ENCODE results near the gene LMNTD1.
"Not testable (repeated sequence)": the region's sequence is repeated elsewhere in the genome, so short reads cannot be mapped to it uniquely, and the experiment has no call there.

LMNTD1 gene

DNA sequence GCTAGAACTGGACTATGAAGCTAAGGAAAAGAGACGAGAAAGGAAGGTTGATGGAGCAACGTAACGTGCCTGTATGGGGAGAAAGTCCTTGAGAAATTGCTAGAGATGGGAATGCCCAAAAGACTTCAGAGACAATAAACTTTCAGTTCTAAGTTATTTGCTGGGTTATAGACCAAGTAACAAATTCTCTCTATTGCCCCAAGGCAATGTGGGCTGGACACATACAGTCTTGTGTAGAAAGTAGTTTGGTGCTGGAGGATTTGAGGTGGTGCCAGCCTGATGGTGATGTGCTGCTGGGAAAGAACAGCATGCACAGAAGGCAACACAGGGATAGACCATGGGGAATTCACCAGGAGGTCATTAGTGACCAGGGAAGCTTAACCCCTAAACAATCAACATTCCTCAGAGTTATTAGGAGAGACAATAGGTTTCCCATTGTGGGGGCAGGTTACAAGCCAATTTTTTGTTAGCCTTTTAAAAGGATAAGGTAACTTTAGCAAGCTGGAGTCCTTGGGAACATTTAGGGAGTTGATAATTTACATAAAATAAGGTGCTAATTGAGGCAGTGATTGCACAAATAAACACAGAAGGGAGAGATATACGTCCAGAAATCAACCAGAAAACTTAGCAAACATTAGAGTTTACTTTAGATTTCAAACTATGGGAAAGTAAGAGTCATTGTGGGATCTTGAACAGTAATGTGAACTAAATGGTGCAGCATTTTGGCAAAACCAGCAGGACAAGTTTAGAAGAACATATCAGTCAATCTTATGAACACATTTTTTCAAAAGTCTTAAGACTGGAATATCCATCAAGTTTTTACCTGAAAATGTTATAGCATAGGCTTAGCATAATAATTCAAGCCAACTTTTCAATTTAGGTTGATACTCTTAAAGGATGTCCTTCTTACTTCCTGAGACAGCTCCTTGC is 61.4 kb downstream of the LMNTD1 start:
- no peak for DNase-seq (ENCODE audit: low read depth, low spot score)

DNA sequence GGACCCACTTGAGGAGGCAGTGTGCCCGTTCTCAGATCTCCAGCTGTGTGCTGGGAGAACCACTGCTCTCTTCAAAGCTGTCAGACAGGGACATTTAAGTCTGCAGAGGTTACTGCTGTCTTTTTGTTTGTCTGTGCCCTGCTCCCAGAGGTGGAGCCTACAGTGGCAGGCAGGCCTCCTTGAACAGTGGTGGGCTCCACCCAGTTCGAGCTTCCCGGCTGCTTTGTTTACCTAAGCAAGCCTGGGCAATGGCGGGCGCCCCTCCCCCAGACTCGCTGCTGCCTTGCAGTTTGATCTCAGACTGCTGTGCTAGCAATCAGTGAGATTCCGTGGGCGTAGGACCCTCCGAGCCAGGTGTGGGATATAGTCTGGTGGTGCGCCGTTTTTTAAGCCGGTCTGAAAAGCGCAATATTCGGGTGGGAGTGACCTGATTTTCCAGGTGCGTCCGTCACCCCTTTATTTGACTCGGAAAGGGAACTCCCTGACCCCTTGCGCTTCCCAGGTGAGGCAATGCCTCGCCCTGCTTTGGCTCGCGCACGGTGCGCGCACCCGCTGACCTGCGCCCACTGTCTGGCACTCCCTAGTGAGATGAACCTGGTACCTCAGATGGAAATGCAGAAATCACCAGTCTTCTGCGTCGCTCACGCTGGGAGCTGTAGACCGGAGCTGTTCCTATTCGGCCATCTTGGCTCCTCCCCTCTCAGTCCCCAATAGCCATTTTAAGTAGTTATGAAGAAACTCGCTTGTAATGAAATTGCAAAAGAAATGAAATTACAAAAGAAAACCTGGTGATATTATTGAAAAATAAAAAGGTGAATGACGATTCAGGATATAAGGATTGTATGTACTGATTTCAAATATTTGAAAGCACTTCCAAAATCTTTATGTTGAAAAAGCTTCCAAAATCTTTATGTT is 63.9 kb downstream of the LMNTD1 start:
- DNase-seq (ENCODE audit: low read depth, low spot score): not testable (repeated sequence)

DNA sequence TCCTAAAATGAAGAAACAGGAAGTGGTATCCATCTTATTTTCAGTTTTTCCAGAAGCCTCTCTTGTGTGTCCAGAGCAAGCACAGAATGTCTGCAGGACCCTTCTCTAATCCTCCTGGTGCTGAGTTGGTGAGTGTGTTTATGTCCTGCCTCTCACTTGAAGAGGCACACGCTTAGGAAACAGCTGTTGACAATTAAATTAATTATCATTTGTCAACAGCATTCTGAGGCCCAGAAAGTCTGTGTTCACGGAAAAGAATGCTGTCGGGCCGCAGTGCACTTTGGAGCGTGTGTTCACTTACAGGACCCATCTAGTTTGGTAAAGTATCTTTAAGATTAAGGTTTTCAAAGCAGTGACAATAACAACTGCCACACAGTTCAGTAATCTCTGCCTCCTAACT is 70.5 kb downstream of the LMNTD1 start:
- DNase-seq (ENCODE audit: low read depth, low spot score): no peak

DNA sequence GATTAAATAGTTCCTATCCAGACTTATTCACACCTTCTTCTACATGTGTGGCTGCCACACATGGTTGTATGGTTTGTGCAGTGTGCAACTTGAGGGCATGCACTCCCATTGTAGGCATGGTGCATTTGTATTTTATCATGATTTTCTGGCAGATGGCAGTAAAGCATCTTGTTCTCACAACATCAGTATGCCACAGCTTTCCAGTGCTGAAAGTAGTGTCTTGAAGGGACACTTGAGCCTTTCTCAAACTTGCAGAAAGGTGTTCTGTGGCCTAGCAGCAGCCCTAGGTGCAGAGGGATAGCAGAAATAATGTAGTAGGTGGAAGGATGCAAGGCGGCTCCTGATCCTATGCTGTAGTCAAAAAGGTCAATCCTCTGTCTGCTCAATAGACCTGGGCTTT is 72.9 kb downstream of the LMNTD1 start:
- DNase-seq (ENCODE audit: low read depth, low spot score): no peak

DNA sequence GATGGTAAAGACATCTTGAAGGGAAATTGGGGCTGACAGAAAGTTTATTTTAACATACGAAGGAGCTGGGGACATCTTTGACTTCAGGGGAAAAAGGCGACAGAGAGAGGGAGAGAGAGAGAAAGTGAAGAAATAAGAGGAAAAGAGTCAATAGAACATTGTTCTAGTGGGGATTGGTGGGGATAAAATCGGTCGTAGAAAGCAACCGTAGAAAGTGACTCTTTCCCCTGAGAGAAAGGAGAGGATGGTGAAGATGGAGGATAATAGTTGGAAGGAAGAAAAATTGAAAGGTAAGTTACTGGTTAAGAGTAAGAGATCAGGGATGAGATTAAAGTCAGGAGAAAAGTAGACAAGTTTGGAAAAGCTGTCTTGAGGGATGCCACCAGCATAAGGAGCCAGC is 75.9 kb downstream of the LMNTD1 start:
- DNase-seq (ENCODE audit: low read depth, low spot score): no peak

DNA sequence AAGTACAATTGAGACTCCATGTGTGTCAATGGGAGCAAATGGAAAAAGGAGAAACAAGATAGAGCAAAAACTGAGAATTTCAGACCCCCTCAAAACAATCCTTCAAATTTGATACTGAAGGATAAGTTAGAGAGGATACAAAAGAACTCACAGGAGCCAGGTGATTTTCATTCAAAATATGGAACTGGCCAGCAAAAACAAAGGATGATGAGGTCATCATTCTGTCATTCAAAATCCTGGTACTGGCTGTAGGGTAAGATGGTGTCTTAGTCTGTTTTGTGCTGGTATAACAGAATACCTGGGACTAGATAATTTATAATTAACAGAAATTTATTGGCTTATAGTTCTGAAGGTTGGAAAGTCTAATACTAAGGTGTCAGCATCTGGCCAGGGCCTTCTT is 80.6 kb downstream of the LMNTD1 start:
- DNase-seq (ENCODE audit: low read depth, low spot score): no peak

DNA sequence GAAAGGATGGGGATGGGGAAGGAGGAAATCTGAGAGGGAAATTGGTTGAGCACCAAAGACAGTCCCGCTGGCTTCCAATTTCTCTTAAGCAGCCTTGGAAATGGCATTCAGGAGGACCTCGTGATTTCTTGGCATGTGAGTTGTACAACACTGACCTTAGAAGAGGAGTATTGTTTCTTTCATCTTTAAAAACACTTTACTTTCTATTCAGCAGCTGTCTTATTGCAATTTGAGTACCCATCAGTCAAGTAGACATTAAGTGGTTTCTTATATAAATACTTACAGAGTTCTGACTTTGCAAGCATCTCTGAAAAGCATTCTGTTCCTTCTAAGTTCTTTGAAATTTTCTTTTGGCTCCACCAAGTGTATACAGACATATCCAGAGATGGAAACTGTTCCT is 83.2 kb downstream of the LMNTD1 start:
- no peak for DNase-seq (ENCODE audit: low read depth, low spot score)

DNA sequence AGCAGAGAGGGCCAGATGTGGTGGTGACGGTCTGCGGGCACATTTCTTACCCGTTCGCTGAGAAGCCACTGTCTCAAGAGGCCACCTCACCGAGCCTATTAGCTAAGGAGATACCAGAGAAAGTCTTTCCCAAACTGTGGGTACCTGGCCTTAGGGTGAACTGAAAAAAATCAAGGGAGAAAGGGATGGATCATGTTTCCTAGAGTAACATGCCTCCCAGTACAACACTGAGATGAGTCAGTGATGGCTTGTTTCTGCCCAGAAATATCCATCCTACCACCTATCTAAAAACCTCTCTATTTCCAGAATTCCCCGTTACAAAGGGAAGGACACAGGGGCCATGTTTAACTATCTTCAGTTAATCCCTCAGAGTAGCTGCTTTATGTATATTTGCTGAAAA is 83.7 kb downstream of the LMNTD1 start:
- no peak for DNase-seq (ENCODE audit: low read depth, low spot score)

DNA sequence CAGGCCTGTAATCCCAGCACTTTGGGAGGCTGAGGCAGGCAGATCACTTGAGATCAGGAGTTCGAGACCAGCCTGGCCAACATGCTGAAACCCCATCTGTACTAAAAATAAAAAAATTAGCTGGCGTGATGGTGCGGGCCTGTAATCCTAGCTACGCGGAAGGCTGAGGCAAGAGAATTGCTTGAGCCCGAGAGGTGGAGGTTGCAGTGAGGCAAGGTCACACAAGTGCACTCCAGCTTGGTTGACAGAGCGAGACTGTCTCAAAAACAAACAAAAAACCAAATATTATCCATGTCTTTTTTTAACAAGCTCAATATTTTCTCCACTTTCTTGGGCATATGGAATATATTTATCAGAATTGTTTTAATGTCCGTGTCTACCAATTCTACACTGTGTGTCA is 89.6 kb downstream of the LMNTD1 start:
- DNase-seq (ENCODE audit: low read depth, low spot score): no peak

DNA sequence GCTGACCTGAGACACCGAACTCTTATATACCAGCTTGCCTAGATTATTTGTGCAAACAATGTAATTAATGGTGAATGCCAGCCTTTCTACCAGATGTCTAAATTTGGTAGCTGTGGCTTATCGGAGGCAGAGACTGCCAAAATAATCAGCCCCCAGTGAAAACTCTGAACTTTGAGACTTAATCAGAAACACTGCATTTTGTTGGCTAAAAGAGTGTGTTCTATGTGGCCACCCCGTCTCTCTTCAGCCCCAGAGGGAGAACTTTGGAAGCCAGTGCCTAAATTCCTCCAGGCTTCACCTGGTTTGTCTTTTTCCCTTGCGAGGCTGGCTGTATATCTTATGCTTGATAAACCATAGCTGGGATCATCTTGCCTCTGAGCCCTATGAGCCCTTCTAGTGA is 90.1 kb downstream of the LMNTD1 start:
- no peak for DNase-seq (ENCODE audit: low read depth, low spot score)

DNA sequence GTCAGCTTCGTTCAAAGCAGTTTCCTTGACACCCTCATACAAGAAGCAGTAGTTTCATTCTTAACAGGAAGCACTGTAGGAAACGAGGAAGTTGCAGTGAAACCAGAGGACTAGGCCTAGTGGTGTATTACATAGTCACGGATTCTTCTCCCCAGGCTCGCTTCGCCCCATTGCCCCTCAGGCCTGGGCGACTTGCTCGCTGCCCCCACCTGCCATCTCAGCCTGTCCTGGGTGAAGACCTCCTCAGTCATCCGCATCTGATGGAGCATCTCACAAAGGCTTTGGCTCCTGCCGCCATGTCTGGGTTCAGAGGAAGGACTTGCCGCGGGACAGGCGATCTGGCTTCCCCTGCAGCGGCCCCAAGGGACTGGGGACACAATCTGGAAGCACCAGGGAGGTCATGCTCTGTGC is 93.5 kb downstream of the LMNTD1 start:
- no peak for DNase-seq (ENCODE audit: low read depth, low spot score)

DNA sequence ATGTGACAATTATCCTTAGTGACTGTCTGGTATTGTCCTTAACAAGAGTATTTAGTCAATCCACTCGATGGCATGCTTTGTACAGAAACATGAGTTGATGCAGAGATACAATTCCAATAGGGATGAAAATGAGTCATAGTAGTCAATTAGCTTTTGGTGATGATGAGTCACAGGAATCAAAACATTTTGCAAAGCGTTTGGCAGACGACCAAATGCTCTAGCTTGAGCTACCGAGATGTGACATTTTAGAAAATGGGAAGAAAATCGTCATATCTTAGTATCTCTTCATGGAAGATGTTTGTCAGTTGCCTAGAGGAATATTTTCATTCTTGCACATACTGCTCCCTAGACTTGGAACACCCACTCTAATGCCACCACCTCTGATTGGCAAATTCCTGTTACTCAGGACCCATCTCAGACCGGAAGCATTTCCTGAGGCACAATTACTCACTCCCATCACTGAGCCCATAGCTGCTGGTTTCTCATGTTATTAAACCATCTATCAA is 95.0 kb downstream of the LMNTD1 start:
- peak; percentile 83 for DNase-seq (ENCODE audit: low read depth, low spot score)

DNA sequence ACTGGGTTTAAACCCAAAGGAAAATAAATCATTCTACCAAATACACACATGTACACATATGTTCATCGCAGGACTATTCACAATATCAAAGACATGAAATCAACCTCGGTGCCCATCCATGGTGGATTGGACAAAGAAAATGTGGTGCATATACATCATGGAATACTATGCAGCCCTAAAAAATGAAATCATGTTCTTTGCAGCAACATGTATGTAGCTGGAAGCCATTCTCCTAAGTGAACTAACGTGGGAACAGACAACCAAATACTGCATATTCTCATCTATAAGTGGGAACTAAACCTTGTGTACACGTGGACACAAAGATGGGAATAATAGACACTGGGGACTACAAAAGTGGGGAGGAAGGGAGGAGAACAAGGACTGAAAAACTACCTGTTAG is 96.6 kb downstream of the LMNTD1 start:
- no peak for DNase-seq (ENCODE audit: low read depth, low spot score)

DNA sequence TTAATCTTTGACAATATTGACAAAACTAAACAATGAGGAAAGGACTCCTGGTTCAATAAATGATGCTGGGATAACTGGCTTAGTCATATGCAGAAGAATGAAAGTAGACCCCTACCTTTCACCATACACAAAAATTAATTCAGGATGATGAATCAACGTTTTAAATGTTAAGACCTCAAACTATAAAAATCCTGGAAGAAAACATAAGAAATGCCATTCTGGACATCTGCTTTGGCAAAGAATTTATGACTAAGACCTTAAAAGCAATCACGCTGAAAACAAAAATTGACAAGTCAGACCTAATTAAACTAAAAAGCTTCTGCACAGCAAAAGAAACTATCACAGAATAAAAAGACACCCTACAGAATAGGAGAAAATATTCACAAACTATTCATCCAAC is 97.4 kb downstream of the LMNTD1 start:
- DNase-seq (ENCODE audit: low read depth, low spot score): no peak

DNA sequence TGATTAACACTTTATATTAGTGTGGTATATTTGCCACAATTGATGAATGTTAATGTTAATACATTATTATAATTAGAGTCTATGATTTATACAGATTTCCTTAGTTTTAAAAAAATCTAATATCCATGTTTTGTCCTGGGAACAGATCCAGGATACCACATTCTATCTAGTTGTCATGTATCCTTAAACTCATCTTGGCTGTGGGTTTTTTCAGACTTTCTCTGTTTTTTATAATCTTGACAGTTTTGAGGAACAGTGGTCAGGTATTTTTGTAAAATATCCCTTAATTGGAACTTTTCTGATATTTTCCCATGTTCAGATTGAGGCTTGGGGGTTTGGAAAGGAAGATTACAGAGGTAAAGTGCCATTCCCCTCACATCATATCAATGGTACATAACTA is 104.1 kb downstream of the LMNTD1 start:
- no peak for DNase-seq (ENCODE audit: low read depth, low spot score)

DNA sequence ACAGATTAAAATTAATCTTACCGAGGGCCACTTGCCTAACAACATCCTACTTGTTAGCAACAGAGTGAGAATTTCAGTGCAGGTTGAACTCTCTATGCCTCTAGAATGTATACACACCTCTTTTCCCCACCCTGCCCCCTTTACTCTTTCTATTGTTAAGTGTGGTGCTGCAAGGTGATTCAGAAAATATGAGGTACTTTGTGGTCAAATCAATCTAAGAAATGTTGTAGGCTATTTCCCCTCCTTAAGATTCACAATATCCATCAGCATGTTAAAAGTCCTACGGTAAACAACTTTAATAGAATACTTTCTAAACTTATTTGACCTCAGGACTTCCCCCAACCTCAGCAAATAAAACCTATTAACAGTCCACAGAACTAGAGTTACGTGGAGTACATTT is 106.0 kb downstream of the LMNTD1 start:
- DNase-seq (ENCODE audit: low read depth, low spot score): no peak

DNA sequence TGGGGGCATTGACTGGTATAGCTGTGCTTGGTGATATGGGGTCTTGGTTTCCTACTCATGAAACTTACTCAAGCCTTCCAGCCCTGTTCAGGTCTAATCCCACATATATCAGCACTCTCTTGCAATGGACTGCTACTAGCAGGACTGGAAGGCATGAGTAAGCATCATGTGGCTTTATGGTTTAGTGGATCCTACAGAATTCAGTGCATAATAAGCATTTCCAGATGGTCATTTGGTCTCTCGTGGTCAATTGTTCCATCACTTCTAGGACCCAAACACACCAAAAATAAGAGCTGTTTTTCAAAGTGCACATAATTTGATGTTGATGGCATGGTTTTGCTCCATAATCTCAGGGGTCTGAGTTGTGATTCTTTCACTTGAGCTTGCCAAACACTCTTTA is 114.4 kb downstream of the LMNTD1 start:
- DNase-seq (ENCODE audit: low read depth, low spot score): no peak

DNA sequence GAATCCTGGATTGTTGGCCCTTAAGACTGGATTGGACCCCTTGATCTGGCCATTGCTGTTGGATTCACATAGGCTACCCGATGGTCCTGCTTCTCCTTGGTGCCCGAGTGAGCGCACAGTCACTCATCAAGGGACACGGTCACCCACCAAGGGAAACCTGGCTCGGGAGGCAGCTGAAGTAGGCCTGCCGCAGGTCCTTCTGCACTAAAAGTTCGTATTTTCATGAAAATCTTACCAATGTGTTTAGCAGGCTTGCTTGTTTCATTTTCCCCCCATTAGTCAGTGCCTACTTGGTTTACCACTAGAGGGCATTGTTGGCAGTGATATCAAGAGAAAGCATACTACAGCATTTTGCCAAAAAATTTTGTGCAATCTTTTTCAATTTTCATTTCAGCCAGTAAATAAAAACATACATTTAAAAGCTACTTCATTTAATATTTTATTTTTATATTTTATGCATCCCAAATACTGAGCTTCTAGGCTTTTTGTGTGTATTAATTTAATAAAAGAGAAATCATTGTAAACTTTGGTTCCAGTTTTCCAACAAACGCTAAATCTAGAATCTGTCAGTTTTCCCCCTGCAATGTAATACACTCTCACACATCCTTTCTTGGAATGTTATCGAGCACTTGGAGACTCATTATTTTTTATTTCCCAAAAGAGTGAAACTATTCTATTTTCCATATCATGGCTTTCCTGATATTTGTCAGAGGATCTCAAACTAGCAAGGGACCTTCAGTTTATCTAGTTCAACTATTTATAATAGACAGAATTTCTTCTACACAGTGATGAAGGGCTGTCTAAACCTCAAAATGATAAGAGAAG is 116.7 kb downstream of the LMNTD1 start:
- peak; percentile 47 for DNase-seq (ENCODE audit: low read depth, low spot score)

DNA sequence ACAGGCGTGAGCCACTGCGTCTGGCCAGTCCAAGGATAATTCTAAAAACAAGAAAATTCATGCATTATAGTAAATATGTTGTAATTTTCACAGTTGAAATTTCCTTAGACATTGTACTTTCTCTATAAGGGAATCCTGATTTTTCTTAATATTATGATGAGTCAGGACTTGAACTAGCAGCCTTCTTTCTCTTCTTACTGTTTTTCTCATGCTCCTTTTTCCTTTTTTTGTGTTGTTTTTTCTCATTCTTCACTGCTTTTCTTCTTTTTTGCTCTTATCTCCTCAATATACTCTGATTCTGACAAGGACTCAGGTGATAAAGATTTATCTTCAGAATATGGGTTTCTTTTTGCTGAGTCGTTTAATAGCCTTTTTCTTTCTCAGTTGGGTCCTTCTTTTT is 117.7 kb downstream of the LMNTD1 start:
- DNase-seq (ENCODE audit: low read depth, low spot score): no peak

DNA sequence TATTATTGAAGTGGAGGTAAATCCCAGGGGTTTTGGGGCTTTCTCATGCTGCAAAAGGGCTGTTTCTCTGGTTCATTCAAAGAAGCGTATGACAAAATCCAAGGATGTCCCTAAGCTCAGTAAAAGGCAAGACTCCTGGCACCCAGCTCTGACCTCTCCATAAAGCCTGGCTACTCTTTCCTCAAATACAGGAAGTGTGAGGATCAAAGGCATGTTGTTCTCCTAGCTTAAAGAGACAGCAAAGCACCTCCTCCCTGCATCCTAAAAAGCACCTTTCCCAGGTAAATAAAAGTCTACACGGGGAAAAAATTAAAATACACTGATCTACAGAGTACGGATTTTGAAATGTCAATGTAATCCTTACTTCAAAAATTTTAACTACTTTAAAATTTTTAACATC is 118.6 kb downstream of the LMNTD1 start:
- DNase-seq (ENCODE audit: low read depth, low spot score): no peak

DNA sequence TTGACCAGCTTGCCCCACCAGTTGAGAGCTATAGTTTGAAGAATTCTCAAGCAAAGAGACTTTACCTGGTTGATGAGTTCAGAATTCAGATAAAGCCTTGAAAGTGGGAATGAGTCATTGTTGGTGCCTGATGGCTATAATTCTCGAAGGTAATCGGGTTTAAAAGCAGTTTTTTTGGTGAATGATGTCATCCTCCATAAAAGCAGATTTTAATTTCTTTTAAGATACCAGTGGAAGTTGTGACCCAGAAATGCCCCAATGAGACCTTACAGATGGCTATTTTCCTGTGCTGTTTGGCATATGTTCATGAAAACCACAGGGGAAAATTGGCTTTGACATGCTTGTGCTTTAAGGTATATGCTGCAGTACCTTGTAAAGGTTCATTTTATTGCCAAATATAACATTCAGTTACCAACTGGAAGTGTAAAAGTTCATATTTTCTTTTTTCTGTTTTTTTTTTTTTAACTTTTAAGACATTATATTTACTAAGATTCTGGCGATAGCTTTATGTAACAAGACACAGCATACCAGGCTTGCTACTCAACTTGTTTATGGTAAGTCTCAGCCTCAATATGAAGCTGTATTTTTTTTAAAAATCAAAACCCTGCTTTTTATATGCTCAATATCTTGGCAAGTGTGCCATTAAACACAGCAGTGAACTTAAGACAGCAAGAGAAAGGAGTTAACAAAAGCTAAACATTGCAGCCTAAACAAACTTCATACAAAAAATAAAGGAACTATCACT is 119.3 kb downstream of the LMNTD1 start:
- DNase-seq (ENCODE audit: low read depth, low spot score): no peak

All from brain pericyte (primary cell).